ENCODE results near the gene BICRA. TPM values are rescaled to one million over a fixed set of nuclear protein-coding genes. Genes with fewer than 3 reads are reported as not detected.
A peak's percentile ranks its signal among the peaks of the same experiment; 100 is the strongest.

BICRA gene
- total RNA-seq, 4 donors from 2014 or later = 8.4 to 35.2 (median 28.7) TPM

DNA sequence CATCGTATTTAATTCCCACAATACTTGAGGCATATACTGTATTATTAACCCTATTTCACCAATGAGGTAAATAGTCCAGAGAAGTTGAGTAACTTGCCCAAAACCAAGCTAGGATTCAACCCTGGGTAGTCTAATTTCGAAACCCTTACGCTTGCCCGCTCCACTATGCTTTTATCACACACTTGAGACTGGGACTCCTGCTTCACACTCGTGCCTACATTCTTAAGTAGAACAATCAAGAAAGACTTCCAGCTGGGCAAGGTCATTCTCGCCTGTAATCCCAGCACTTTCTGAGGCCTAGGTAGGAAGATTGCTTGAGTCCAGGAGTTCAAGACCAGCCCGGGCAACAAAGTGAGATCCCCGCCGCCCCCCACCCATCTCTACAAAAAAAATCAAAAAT lies 39.6 kb upstream of the BICRA start:
- TF ChIP-seq POLR2A (IDR thresholded peaks at IDR 0.05) = no peak
- TF ChIP-seq, protein P1, sequence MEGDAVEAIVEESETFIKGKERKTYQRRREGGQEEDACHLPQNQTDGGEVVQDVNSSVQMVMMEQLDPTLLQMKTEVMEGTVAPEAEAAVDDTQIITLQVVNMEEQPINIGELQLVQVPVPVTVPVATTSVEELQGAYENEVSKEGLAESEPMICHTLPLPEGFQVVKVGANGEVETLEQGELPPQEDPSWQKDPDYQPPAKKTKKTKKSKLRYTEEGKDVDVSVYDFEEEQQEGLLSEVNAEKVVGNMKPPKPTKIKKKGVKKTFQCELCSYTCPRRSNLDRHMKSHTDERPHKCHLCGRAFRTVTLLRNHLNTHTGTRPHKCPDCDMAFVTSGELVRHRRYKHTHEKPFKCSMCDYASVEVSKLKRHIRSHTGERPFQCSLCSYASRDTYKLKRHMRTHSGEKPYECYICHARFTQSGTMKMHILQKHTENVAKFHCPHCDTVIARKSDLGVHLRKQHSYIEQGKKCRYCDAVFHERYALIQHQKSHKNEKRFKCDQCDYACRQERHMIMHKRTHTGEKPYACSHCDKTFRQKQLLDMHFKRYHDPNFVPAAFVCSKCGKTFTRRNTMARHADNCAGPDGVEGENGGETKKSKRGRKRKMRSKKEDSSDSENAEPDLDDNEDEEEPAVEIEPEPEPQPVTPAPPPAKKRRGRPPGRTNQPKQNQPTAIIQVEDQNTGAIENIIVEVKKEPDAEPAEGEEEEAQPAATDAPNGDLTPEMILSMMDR (IDR thresholded peaks at IDR 0.05 in 4 of 5, conservative IDR thresholded peaks at IDR 0.05 in 1 of 5) = no peak
- Histone ChIP-seq H3K4me1 (no peaks in the 10 kb centered on the region), H3K27ac (no peak overlapping the region), H3K9me3 (no peaks in the 10 kb centered on the region), H3K4me3 (no peak overlapping the region), H3K36me3 (no peaks in the 10 kb centered on the region), H3K27me3 (peaks cover 17 to 25% (median 22%) of the 10 kb centered on the region in 3 donors)
- in situ Hi-C loops (cut with MboI; ENCODE audit: low sequenced_read_pairs in 4 of 4) = no loop called here
- ATAC-seq (no peak), DNase-seq (no peak)
- intact Hi-C loops (cut with DNase I; ENCODE audit: low total_unique reads) = no loop called here

- no peaks in the 10 kb centered on the region for H3K4me1 ChIP-seq
- TF ChIP-seq POLR2A (IDR thresholded peaks at IDR 0.05) = no peak
- TF ChIP-seq, protein P1 (IDR thresholded peaks at IDR 0.05 in 4 of 5, conservative IDR thresholded peaks at IDR 0.05 in 1 of 5) = no peak
- DNase-seq (no peak), ATAC-seq (no peak)
- no peaks in the 10 kb centered on the region for H3K9me3 ChIP-seq
- H3K27ac ChIP-seq = no peak overlapping the region
- in situ Hi-C loops (cut with MboI; ENCODE audit: low sequenced_read_pairs in 4 of 4) = no loop called here
- no peaks in the 10 kb centered on the region for H3K36me3 ChIP-seq
- peaks cover 17 to 25% (median 22%) of the 10 kb centered on the region in 3 donors for H3K27me3 ChIP-seq
- intact Hi-C loops (cut with DNase I; ENCODE audit: low total_unique reads) = no loop called here
- H3K4me3 ChIP-seq = no peak overlapping the region
These were observed 36.3 kb upstream of the BICRA start for GRCh38 chr19:47572635-47573034.

GRCh38 chr19:47573071-47574026 lies 35.6 kb upstream of the BICRA start, which contains the start of gene ZNF541:
TSS of gene ZNF541 (minus strand) at chr19:47573148. CDS start at chr19:47555856, 17,292 bp downstream.
- Histone ChIP-seq H3K9me3 (no peaks in the 10 kb centered on the region), H3K27ac (no peak within 1 kb of the TSS), H3K4me3 (peak within 1 kb of the TSS; percentile 36 to 48 (median 45)), H3K27me3 (peaks cover 17 to 25% (median 22%) of the 10 kb centered on the region in 3 donors), H3K4me1 (no peaks in the 10 kb centered on the region), H3K36me3 (no peaks in the 10 kb centered on the region)
- DNase-seq (peak; percentile 2 to 15), ATAC-seq (no peak)
- in situ Hi-C loops (cut with MboI; ENCODE audit: low sequenced_read_pairs in 4 of 4) = no loop called here
- TF ChIP-seq, protein P1 (IDR thresholded peaks at IDR 0.05 in 4 of 5, conservative IDR thresholded peaks at IDR 0.05 in 1 of 5) = no peak
- TF ChIP-seq POLR2A (IDR thresholded peaks at IDR 0.05) = no peak
- intact Hi-C loops (cut with DNase I; ENCODE audit: low total_unique reads) = no loop called here

DNA sequence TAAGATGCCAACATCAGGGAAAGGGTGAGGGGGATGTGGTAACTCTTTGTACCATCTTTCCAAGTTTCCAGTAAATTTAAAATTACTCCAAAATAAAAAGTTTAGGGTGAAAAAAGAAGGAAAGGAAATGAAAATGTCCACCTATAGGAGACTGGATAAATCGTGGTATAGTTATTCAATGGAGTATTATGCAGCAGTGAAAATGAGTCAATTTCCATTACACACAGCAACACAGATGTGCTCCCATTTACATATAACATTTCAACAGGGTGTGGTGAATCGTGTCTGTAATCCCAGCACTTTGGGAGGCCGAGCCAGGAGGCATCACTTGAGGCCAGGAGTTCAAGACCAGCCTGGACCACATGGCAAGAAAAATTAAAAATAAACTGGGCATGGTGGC lies 28.5 kb upstream of the BICRA start:
- Histone ChIP-seq H3K27me3 (no peaks in the 10 kb centered on the region), H3K9me3 (no peaks in the 10 kb centered on the region), H3K36me3 (no peaks in the 10 kb centered on the region), H3K4me1 (no peaks in the 10 kb centered on the region), H3K4me3 (no peak overlapping the region), H3K27ac (no peak overlapping the region)
- TF ChIP-seq, protein P1 (IDR thresholded peaks at IDR 0.05 in 4 of 5, conservative IDR thresholded peaks at IDR 0.05 in 1 of 5) = no peak
- ATAC-seq = no peak
- DNase-seq = no peak
- intact Hi-C loops (cut with DNase I; ENCODE audit: low total_unique reads) = no loop called here
- in situ Hi-C loops (cut with MboI; ENCODE audit: low sequenced_read_pairs in 4 of 4) = no loop called here

Data from gastrocnemius medialis (tissue), 4 donors.